Measurements from ENCODE around the gene PARP12.

GRCh38 chr7:140025814-140026433, 36.8 kb downstream of the PARP12 start:
- TF ChIP-seq ZFP3 (CRISPR knock-in tag; IDR thresholded peaks at IDR 0.05) (no peak), ZFP30 (CRISPR knock-in tag; IDR thresholded peaks at IDR 0.05) (no peak), SNAI2 (CRISPR knock-in tag; IDR thresholded peaks at IDR 0.05) (no peak), ISL1 (CRISPR knock-in tag; IDR thresholded peaks at IDR 0.05) (no peak), ARNTL (CRISPR knock-in tag; IDR thresholded peaks at IDR 0.05; ENCODE audit: borderline replicate concordance, low read depth) (no peak), TSHZ2 (CRISPR knock-in tag; IDR thresholded peaks at IDR 0.05) (no peak), ZNF70 (CRISPR knock-in tag; IDR thresholded peaks at IDR 0.05) (no peak), RARB (CRISPR knock-in tag; IDR thresholded peaks at IDR 0.05) (no peak), TCF4 (CRISPR knock-in tag; IDR thresholded peaks at IDR 0.05; ENCODE audit: borderline replicate concordance) (no peak), ZC3H10 (CRISPR knock-in tag; IDR thresholded peaks at IDR 0.05) (no peak), CREB5 (CRISPR knock-in tag; IDR thresholded peaks at IDR 0.05; ENCODE audit: low read depth) (no peak)
